Upper lobe of left lung (tissue), 6 donors: ENCODE data around the gene COL6A1. TPM values are rescaled to one million over a fixed set of nuclear protein-coding genes. Genes with fewer than 3 reads are reported as not detected.

Experiments
- ATAC-seq, 2 donors: fragments of 200-7000 bp; cut with Tn5 transposase; one replicate each; pipeline ENCODE4 v1.9.1; 2022; ENCODE audit warnings: mild to moderate bottlenecking in 2 of 2, moderate library complexity in 2 of 2; ENCODE audit not compliant: low FRiP score in 2 of 2
- DNase-seq, 2 donors: peaks; one replicate each; pipeline ENCODE4 v3.0.0-alpha.2; 2019 to 2020
- H3K27ac ChIP-seq, 4 donors: fragments of 200-600 bp; sonication (generic); one replicate each; pipeline ENCODE4 v1.5.1; 2016 to 2019
- H3K27me3 ChIP-seq, 4 donors: fragments of 200-600 bp; sonication (generic); one replicate each; pipeline ENCODE4 v1.5.1; 2017 to 2019
- H3K36me3 ChIP-seq, 4 donors: fragments of 200-600 bp; sonication (generic); one replicate each; pipeline ENCODE4 v1.5.1; 2016 to 2019
- H3K4me1 ChIP-seq, 4 donors: fragments of 200-600 bp; sonication (generic); one replicate each; pipeline ENCODE4 v1.5.1; 2018 to 2019
- H3K4me3 ChIP-seq, 4 donors: fragments of 200-600 bp; sonication (generic); one replicate each; pipeline ENCODE4 v1.5.1; 2017 to 2019; ENCODE audit warnings: mild to moderate bottlenecking in 2 of 4, moderate library complexity in 1 of 4
- H3K9me3 ChIP-seq, 4 donors: fragments of 200-600 bp; sonication (generic); one replicate each; pipeline ENCODE4 v1.5.1; 2018 to 2019
- CTCF ChIP-seq, 6 experiments: fragments of 450-650 bp in 4 of 6; fragments of 200-600 bp in 2 of 6; sonication (generic) in 2 of 6; IDR thresholded peaks; one replicate each; pipeline ENCODE4 v1.5.1; 2016 to 2019; ENCODE audit warnings: antibody characterized with exemption in 6 of 6
- EP300 ChIP-seq, 4 donors: sonication (generic); formaldehyde crosslinking; IDR thresholded peaks; one replicate each; pipeline ENCODE4 v1.5.1; 2017; ENCODE audit warnings: antibody characterized with exemption in 4 of 4, control low read depth in 2 of 4
- POLR2A ChIP-seq, 4 donors: fragments of 450-650 bp; IDR thresholded peaks; one replicate each; pipeline ENCODE4 v1.5.1; 2016 to 2017; ENCODE audit warnings: antibody characterized with exemption in 4 of 4, mild to moderate bottlenecking in 2 of 4
- POLR2AphosphoS5 ChIP-seq, 2 donors: sonication (generic); formaldehyde crosslinking; IDR thresholded peaks; one replicate each; pipeline ENCODE4 v1.5.1; 2017; ENCODE audit warnings: antibody characterized with exemption in 2 of 2
- WGBS, 2 donors: methylation state at CpG; one replicate each; pipeline ENCODE4 v1.1.5; 2017 to 2018; 5-methylcytosine and 5-hydroxymethylcytosine counted together
- total RNA-seq, 6 donors: library from RNA; depleted of rRNA in 4 of 6; stranded (reverse); fragments of >200 nt in 4 of 6; gene quantifications; one replicate each; pipeline versions ENCODE4 v1.1.0 to v1.2.1, GENCODE V29; 2016 to 2021
- donor health status: DM: no; HTN: no; CAD: no; lungs with moderate emphysema.
- donor health status: DM: no; HTN: yes; CAD: no; lungs with severe emphysema.

COL6A1 gene
- total RNA-seq, 6 donors from 2014 or later = 61.9 to 351 (median 205) TPM

DNA sequence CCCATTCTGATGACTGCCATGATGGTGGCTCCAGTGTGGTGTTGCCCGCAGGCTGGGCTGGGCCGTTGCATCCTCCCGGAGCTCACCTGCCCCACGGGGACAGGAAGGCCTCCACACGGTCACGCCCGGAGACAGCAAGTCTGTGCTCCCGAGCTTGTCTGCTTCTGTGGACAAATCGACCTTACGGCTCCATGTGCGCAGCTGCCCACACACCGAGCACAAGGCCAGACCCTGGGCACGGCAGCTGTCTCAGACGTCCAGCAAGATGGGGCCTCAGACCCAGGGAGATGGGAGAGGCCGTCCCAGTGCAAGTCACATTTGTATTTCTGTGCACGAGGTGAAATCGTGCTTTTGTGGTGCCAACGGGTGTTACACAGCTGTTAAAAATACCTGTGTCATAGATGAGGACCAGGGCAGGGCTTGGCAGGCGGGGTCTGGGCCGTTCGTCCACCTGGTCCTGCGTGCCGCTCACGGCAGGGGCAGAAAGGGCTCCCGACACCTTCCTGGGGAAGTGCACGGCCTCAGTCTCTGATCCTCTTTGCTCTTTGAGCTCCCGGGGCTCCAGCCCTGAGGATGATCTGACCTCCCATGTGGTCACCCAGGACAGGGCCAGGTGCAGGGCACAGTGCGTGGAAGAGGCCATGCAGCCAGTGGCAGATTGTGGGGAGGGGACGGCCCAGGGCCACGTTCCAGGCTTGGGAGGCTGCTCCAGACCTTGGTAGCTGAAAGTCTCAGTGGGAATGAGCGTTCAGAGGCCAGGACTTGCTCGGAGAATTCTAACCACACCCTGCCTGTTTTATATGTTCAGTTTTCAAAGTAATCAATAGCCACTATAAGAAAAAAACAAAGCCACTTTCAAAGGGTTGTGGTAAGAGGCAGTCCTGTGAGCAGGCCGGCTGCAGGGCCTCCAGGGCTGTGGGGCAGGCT lies 13.5 kb downstream of the COL6A1 start:
- H3K9me3 ChIP-seq = no peaks in the 10 kb centered on the region
- H3K4me3 ChIP-seq = no peak overlapping the region
- peak overlapping the region in 1 of 4 donors; percentile 3 for H3K27ac ChIP-seq
- DNase-seq = peak in 1 of 2 donors; percentile 65
- H3K4me1 ChIP-seq = no peaks in the 10 kb centered on the region
- ATAC-seq = no peak
- peaks cover 0 to 61% (median 26%) of the 10 kb centered on the region in 4 donors for H3K36me3 ChIP-seq
- TF ChIP-seq POLR2AphosphoS5 (IDR thresholded peaks at IDR 0.05) (no peak), POLR2A (IDR thresholded peaks at IDR 0.05) (no peak), CTCF (IDR thresholded peaks at IDR 0.05) (no peak), EP300 (IDR thresholded peaks at IDR 0.05) (no peak)
- no peaks in the 10 kb centered on the region for H3K27me3 ChIP-seq
- 84 to 92% methylated on average over 28 to 32 of the region's 33 CpGs for WGBS, 2 donors

- no peak for TF ChIP-seq EP300 (IDR thresholded peaks at IDR 0.05)
- TF ChIP-seq POLR2A (IDR thresholded peaks at IDR 0.05) = no peak
- no peak for TF ChIP-seq POLR2AphosphoS5 (IDR thresholded peaks at IDR 0.05)
- TF ChIP-seq CTCF (IDR thresholded peaks at IDR 0.05) = no peak
- Histone ChIP-seq H3K27ac (peak overlapping the region in 1 of 4 donors; percentile 3), H3K36me3 (peaks cover 0 to 59% (median 24%) of the 10 kb centered on the region in 4 donors), H3K4me1 (no peaks in the 10 kb centered on the region), H3K9me3 (no peaks in the 10 kb centered on the region), H3K4me3 (no peak overlapping the region), H3K27me3 (no peaks in the 10 kb centered on the region)
- WGBS, 2 donors = 72 to 85% methylated on average over 4 to 6 of the region's 6 CpGs
- DNase-seq = peak in 1 of 2 donors; percentile 54
- no peak for ATAC-seq
Measured at GRCh38 chr21:45995686-45996179, 14.2 kb downstream of the COL6A1 start.

- H3K27ac ChIP-seq = no peak overlapping the region
- H3K9me3 ChIP-seq = no peaks in the 10 kb centered on the region
- DNase-seq (peak in 1 of 2 donors; percentile 70), ATAC-seq (no peak)
- H3K27me3 ChIP-seq = no peaks in the 10 kb centered on the region
- WGBS, 2 donors = 81 to 90% methylated on average over 9 to 25 of the region's 27 CpGs
- TF ChIP-seq CTCF (IDR thresholded peaks at IDR 0.05) (no peak), POLR2AphosphoS5 (IDR thresholded peaks at IDR 0.05) (no peak), POLR2A (IDR thresholded peaks at IDR 0.05) (no peak), EP300 (IDR thresholded peaks at IDR 0.05) (no peak)
- H3K4me3 ChIP-seq = no peak overlapping the region
- H3K36me3 ChIP-seq = peaks cover 0 to 57% (median 24%) of the 10 kb centered on the region in 4 donors
- H3K4me1 ChIP-seq = no peaks in the 10 kb centered on the region
Measured at GRCh38 chr21:45996311-45997204, 15.0 kb downstream of the COL6A1 start.

DNA sequence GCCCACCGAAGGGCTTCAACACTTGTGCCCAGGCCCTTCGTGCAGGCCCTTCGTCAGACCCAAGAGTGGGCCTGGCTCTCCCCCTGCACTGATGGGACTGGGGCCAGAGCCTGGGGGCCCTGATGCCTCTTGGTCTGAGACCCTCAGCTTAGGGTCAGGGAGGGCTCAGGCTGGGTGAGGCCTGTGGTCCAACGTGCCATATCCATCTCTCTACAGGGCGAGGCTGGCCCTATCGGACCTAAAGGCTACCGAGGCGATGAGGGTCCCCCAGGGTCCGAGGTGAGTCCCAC lies 15.6 kb downstream of the COL6A1 start:
- WGBS, 2 donors = 89 to 92% methylated on average over 3 to 9 of the region's 9 CpGs
- ATAC-seq (no peak), DNase-seq (peak in 1 of 2 donors; percentile 19)
- TF ChIP-seq CTCF (IDR thresholded peaks at IDR 0.05) (no peak), POLR2AphosphoS5 (IDR thresholded peaks at IDR 0.05) (no peak), POLR2A (IDR thresholded peaks at IDR 0.05) (no peak), EP300 (IDR thresholded peaks at IDR 0.05) (no peak)
- Histone ChIP-seq H3K27ac (no peak overlapping the region), H3K36me3 (peaks cover 0 to 63% (median 22%) of the 10 kb centered on the region in 4 donors), H3K4me3 (no peak overlapping the region), H3K9me3 (no peaks in the 10 kb centered on the region), H3K27me3 (no peaks in the 10 kb centered on the region), H3K4me1 (no peaks in the 10 kb centered on the region)
